GM12872 (cell line): ENCODE data around the gene FBXL15.

Experiments
- CTCF ChIP-seq: IDR thresholded peaks from 3 replicates; pipeline ENCODE4 v1.5.1; 2011; ENCODE audit warnings: low read depth, mild to moderate bottlenecking, low read length, moderate library complexity; ENCODE audit not compliant: insufficient read depth

The FBXL15 gene

GRCh38 chr10:102394801-102395399 is 25.7 kb upstream of the FBXL15 start:
- no peak for TF ChIP-seq CTCF

- TF ChIP-seq CTCF, result no peak
These were observed 25.0 kb upstream of the FBXL15 start, which contains the start of gene NFKB2 for GRCh38 chr10:102395400-102396316. TSS of gene NFKB2 (plus strand) at chr10:102395705. CDS start at chr10:102395960, 255 bp downstream.

- no peak for TF ChIP-seq CTCF
These were observed 24.4 kb upstream of the FBXL15 start for GRCh38 chr10:102396317-102396650.

- TF ChIP-seq CTCF, result no peak
These were observed 23.9 kb upstream of the FBXL15 start for GRCh38 chr10:102396730-102397151.

GRCh38 chr10:102397222-102398171 is 23.1 kb upstream of the FBXL15 start:
- TF ChIP-seq CTCF, result no peak

- TF ChIP-seq CTCF, result no peak
These were observed 22.2 kb upstream of the FBXL15 start for GRCh38 chr10:102398172-102399020.
